ENCODE data around the gene PPARD.

GRCh38 chr6:35388772-35389352 is 46.5 kb downstream of the PPARD start:
- TF ChIP-seq, protein P1, sequence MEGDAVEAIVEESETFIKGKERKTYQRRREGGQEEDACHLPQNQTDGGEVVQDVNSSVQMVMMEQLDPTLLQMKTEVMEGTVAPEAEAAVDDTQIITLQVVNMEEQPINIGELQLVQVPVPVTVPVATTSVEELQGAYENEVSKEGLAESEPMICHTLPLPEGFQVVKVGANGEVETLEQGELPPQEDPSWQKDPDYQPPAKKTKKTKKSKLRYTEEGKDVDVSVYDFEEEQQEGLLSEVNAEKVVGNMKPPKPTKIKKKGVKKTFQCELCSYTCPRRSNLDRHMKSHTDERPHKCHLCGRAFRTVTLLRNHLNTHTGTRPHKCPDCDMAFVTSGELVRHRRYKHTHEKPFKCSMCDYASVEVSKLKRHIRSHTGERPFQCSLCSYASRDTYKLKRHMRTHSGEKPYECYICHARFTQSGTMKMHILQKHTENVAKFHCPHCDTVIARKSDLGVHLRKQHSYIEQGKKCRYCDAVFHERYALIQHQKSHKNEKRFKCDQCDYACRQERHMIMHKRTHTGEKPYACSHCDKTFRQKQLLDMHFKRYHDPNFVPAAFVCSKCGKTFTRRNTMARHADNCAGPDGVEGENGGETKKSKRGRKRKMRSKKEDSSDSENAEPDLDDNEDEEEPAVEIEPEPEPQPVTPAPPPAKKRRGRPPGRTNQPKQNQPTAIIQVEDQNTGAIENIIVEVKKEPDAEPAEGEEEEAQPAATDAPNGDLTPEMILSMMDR (IDR thresholded peaks at IDR 0.05), result no peak
- TF ChIP-seq EP300 (IDR thresholded peaks at IDR 0.05) (no peak), POLR2A (IDR thresholded peaks at IDR 0.05) (no peak), POLR2AphosphoS5 (IDR thresholded peaks at IDR 0.05) (no peak)
